ENCODE measurements around the gene CCDC14.

Gene CCDC14

DNA sequence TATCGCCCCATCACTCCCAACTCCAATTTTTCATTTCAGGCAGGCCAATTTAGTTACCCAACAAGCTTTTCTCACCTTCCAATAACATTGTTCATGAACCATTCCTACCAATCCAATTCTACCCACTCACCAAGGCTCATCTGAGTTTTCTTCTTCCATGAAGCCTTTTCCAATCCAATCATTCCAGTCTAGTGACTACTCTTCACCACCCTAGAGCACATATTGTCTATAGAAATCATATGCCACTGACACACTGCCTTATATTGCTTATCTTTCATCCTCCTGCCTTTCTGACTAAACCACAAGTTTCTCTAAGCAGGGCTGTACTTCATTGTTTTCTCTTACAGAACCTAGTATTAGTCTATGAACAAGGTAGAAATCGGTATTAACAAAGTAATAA, 11.4 kb downstream of the CCDC14 start:
- TF ChIP-seq, protein P1, sequence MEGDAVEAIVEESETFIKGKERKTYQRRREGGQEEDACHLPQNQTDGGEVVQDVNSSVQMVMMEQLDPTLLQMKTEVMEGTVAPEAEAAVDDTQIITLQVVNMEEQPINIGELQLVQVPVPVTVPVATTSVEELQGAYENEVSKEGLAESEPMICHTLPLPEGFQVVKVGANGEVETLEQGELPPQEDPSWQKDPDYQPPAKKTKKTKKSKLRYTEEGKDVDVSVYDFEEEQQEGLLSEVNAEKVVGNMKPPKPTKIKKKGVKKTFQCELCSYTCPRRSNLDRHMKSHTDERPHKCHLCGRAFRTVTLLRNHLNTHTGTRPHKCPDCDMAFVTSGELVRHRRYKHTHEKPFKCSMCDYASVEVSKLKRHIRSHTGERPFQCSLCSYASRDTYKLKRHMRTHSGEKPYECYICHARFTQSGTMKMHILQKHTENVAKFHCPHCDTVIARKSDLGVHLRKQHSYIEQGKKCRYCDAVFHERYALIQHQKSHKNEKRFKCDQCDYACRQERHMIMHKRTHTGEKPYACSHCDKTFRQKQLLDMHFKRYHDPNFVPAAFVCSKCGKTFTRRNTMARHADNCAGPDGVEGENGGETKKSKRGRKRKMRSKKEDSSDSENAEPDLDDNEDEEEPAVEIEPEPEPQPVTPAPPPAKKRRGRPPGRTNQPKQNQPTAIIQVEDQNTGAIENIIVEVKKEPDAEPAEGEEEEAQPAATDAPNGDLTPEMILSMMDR (IDR thresholded peaks at IDR 0.05): no peak
- no peaks in the 10 kb centered on the region for H3K4me1 ChIP-seq
- no peaks in the 10 kb centered on the region for H3K36me3 ChIP-seq (ENCODE audit: control insufficient read depth, insufficient read depth, low read length)
- H3K27ac ChIP-seq: no peak overlapping the region
- no peaks in the 10 kb centered on the region for H3K9me3 ChIP-seq (ENCODE audit: control insufficient read depth, low read length)
- H3K27me3 ChIP-seq (ENCODE audit: control insufficient read depth, insufficient read depth, low read length): no peaks in the 10 kb centered on the region
- H3K9ac ChIP-seq: no peak overlapping the region
- H3K4me3 ChIP-seq (ENCODE audit: low read depth, low read length): no peak overlapping the region
- H3K79me2 ChIP-seq: no peaks in the 10 kb centered on the region
- no peak overlapping the region for H2AFZ ChIP-seq
- H3K4me2 ChIP-seq (ENCODE audit: low read length): no peak overlapping the region

DNA sequence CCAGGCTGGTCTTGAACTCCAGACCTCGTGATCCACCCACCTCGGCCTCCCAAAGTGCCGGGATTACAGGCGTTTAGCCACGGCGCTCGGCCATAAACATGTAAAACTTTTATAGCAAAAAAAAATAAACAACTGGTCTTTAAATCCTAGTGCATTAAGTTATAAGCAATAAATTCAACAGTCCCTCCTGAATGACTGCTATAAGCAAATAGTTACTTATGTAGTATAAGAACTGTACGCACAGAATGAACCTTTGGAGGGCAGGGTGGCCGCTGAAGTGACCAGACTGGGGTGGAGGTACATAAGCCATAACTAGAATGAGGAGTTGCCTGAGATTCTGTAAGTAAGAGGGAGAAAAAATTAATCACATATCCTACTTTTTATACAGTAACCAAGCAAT, 12.6 kb downstream of the CCDC14 start:
- no peak overlapping the region for H3K4me2 ChIP-seq (ENCODE audit: low read length)
- H3K27ac ChIP-seq: no peak overlapping the region
- no peaks in the 10 kb centered on the region for H3K4me1 ChIP-seq
- no peak overlapping the region for H2AFZ ChIP-seq
- no peaks in the 10 kb centered on the region for H3K27me3 ChIP-seq (ENCODE audit: control insufficient read depth, insufficient read depth, low read length)
- H3K9me3 ChIP-seq (ENCODE audit: control insufficient read depth, low read length): no peaks in the 10 kb centered on the region
- no peak overlapping the region for H3K4me3 ChIP-seq (ENCODE audit: low read depth, low read length)
- no peaks in the 10 kb centered on the region for H3K79me2 ChIP-seq
- TF ChIP-seq, protein P1 (IDR thresholded peaks at IDR 0.05): no peak
- no peaks in the 10 kb centered on the region for H3K36me3 ChIP-seq (ENCODE audit: control insufficient read depth, insufficient read depth, low read length)
- H3K9ac ChIP-seq: no peak overlapping the region

DNA sequence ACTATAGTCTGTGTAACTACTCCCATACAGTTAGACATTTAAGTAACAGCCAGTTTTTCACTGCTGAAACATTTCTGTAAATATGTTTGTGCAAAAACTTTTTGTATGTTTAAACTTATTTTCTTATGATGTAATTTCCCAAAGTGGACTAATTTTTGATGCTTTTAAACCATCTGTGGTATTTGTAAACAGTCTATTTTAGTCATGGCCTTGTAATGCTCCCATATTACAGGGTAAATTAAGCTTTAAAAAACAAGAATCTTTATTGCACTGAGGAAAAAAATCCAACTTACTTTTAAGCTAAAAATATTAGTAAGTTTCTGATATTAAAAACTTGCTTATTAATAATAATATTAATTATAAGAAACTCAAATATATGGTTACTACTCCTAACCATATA, 13.5 kb downstream of the CCDC14 start:
- H3K27me3 ChIP-seq (ENCODE audit: control insufficient read depth, insufficient read depth, low read length): no peaks in the 10 kb centered on the region
- H3K4me3 ChIP-seq (ENCODE audit: low read depth, low read length): no peak overlapping the region
- no peak overlapping the region for H3K9ac ChIP-seq
- TF ChIP-seq, protein P1 (IDR thresholded peaks at IDR 0.05): no peak
- H3K27ac ChIP-seq: no peak overlapping the region
- H3K4me1 ChIP-seq: no peaks in the 10 kb centered on the region
- no peak overlapping the region for H3K4me2 ChIP-seq (ENCODE audit: low read length)
- H3K79me2 ChIP-seq: no peaks in the 10 kb centered on the region
- no peaks in the 10 kb centered on the region for H3K36me3 ChIP-seq (ENCODE audit: control insufficient read depth, insufficient read depth, low read length)
- no peak overlapping the region for H2AFZ ChIP-seq
- H3K9me3 ChIP-seq (ENCODE audit: control insufficient read depth, low read length): no peaks in the 10 kb centered on the region

DNA sequence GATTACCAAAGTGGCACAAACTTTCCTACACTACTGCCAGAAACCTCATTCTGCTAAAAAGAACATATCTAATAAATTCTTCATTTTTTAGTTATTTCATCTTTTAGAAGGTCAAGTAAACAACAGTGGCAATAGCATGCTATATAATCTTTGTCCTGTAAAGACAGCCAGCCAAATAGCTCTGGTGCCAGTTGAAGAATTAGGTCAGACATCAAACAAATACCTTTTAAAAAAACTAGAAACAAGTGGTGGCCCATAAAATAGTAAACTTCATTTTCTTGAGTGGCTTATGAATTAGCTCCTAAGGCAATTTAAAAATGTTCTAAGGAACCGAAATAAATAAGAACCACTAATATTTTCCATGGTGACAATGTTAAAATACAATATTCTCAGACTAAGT, 19.5 kb downstream of the CCDC14 start:
- no peaks in the 10 kb centered on the region for H3K36me3 ChIP-seq (ENCODE audit: control insufficient read depth, insufficient read depth, low read length)
- no peaks in the 10 kb centered on the region for H3K4me1 ChIP-seq
- H3K27me3 ChIP-seq (ENCODE audit: control insufficient read depth, insufficient read depth, low read length): no peaks in the 10 kb centered on the region
- no peak overlapping the region for H3K4me2 ChIP-seq (ENCODE audit: low read length)
- H3K9ac ChIP-seq: no peak overlapping the region
- H3K27ac ChIP-seq: no peak overlapping the region
- H3K79me2 ChIP-seq: no peaks in the 10 kb centered on the region
- H3K9me3 ChIP-seq (ENCODE audit: control insufficient read depth, low read length): no peaks in the 10 kb centered on the region
- TF ChIP-seq, protein P1 (IDR thresholded peaks at IDR 0.05): no peak
- no peak overlapping the region for H2AFZ ChIP-seq
- H3K4me3 ChIP-seq (ENCODE audit: low read depth, low read length): no peak overlapping the region

DNA sequence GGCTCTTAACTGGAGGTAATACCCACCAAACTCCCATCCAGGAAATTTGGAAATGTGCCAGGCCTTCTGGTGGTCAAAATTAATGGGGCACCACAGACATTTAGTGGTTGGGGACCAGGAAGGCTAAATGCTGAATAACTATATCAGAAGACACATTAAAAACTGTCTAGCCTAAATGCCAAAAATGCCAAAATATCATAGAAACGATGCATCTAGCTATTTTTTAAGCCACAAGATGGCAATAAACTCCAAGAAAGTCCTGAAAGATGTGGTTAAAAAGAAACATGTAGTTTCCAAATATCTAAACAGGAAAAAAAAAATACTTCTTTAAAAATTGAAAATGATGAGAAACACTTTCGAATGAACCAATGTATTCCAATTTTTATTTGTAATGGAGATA, 19.9 kb downstream of the CCDC14 start:
- TF ChIP-seq, protein P1 (IDR thresholded peaks at IDR 0.05): no peak
- Histone ChIP-seq H3K9me3 (ENCODE audit: control insufficient read depth, low read length) (no peaks in the 10 kb centered on the region), H2AFZ (no peak overlapping the region), H3K27ac (no peak overlapping the region), H3K4me1 (no peaks in the 10 kb centered on the region), H3K4me2 (ENCODE audit: low read length) (no peak overlapping the region), H3K4me3 (ENCODE audit: low read depth, low read length) (no peak overlapping the region), H3K79me2 (no peaks in the 10 kb centered on the region), H3K27me3 (ENCODE audit: control insufficient read depth, insufficient read depth, low read length) (no peaks in the 10 kb centered on the region), H3K9ac (no peak overlapping the region), H3K36me3 (ENCODE audit: control insufficient read depth, insufficient read depth, low read length) (no peaks in the 10 kb centered on the region)

Measured in parathyroid adenoma (tissue), 2 donors.